ENCODE measurements around the gene PAK4. TPM values are rescaled to one million over a fixed set of nuclear protein-coding genes. Genes with fewer than 3 reads are reported as not detected.
"Not testable (repeated sequence)": the region's sequence is repeated elsewhere in the genome, so short reads cannot be mapped to it uniquely, and the experiment has no call there.

The PAK4 gene
- total RNA-seq, 1 experiment from 2014 or later, result 1.7 TPM

GRCh38 chr19:39218230-39219007, 92.8 kb downstream of the PAK4 start:
- H3K4me1 ChIP-seq (ENCODE audit: low read length), result no peaks in the 10 kb centered on the region
- H3K4me3 ChIP-seq (ENCODE audit: low read length), result no peak overlapping the region
- H4K20me1 ChIP-seq (ENCODE audit: insufficient read depth, low read depth, low read length), result no peaks in the 10 kb centered on the region
- H3K9me3 ChIP-seq (ENCODE audit: low read length), result no peaks in the 10 kb centered on the region
- no peak for DNase-seq
- no peak overlapping the region for H3K9ac ChIP-seq (ENCODE audit: low read length)
- H3K36me3 ChIP-seq (ENCODE audit: insufficient read depth, low read length), result no peaks in the 10 kb centered on the region
- no peak overlapping the region for H3K27ac ChIP-seq (ENCODE audit: low read length)
- no peak overlapping the region for H3K4me2 ChIP-seq (ENCODE audit: low read depth, low read length, poor library complexity, severe bottlenecking)
- H3K79me2 ChIP-seq (ENCODE audit: low read length), result no peaks in the 10 kb centered on the region
- no peaks in the 10 kb centered on the region for H3K9me2 ChIP-seq (replicated peaks; ENCODE audit: insufficient read depth, low read length)
- no peaks in the 10 kb centered on the region for H3K27me3 ChIP-seq (ENCODE audit: low read length)
- no peak overlapping the region for H2AFZ ChIP-seq (ENCODE audit: low read length)

- H3K4me3 ChIP-seq (ENCODE audit: low read length); H3K4me2 ChIP-seq (ENCODE audit: low read depth, low read length, poor library complexity, severe bottlenecking); H3K9ac ChIP-seq (ENCODE audit: low read length); H3K9me3 ChIP-seq (ENCODE audit: low read length); H3K9me2 ChIP-seq (replicated peaks; ENCODE audit: insufficient read depth, low read length); H3K4me1 ChIP-seq (ENCODE audit: low read length); H3K27me3 ChIP-seq (ENCODE audit: low read length); H4K20me1 ChIP-seq (ENCODE audit: insufficient read depth, low read depth, low read length); H2AFZ ChIP-seq (ENCODE audit: low read length); H3K36me3 ChIP-seq (ENCODE audit: insufficient read depth, low read length); DNase-seq; H3K79me2 ChIP-seq (ENCODE audit: low read length); H3K27ac ChIP-seq (ENCODE audit: low read length): not testable (repeated sequence)
Measured at GRCh38 chr19:39219108-39219507, 93.5 kb downstream of the PAK4 start.

GRCh38 chr19:39223703-39224279, 98.2 kb downstream of the PAK4 start:
- Histone ChIP-seq H3K9me3 (ENCODE audit: low read length) (no peaks in the 10 kb centered on the region), H3K4me3 (ENCODE audit: low read length) (no peak overlapping the region), H3K9me2 (replicated peaks; ENCODE audit: insufficient read depth, low read length) (no peaks in the 10 kb centered on the region), H3K9ac (ENCODE audit: low read length) (no peak overlapping the region), H3K27ac (ENCODE audit: low read length) (no peak overlapping the region), H3K4me1 (ENCODE audit: low read length) (no peaks in the 10 kb centered on the region), H2AFZ (ENCODE audit: low read length) (no peak overlapping the region), H4K20me1 (ENCODE audit: insufficient read depth, low read depth, low read length) (no peaks in the 10 kb centered on the region), H3K79me2 (ENCODE audit: low read length) (no peaks in the 10 kb centered on the region), H3K36me3 (ENCODE audit: insufficient read depth, low read length) (no peaks in the 10 kb centered on the region), H3K4me2 (ENCODE audit: low read depth, low read length, poor library complexity, severe bottlenecking) (no peak overlapping the region), H3K27me3 (ENCODE audit: low read length) (no peaks in the 10 kb centered on the region)
- peak; percentile 44 for DNase-seq

- Histone ChIP-seq H3K79me2 (ENCODE audit: low read length) (no peaks in the 10 kb centered on the region), H3K27me3 (ENCODE audit: low read length) (no peaks in the 10 kb centered on the region), H3K9me2 (replicated peaks; ENCODE audit: insufficient read depth, low read length) (no peaks in the 10 kb centered on the region), H3K9ac (ENCODE audit: low read length) (no peak overlapping the region), H3K4me3 (ENCODE audit: low read length) (no peak overlapping the region), H2AFZ (ENCODE audit: low read length) (no peak overlapping the region), H3K9me3 (ENCODE audit: low read length) (no peaks in the 10 kb centered on the region), H3K36me3 (ENCODE audit: insufficient read depth, low read length) (no peaks in the 10 kb centered on the region), H4K20me1 (ENCODE audit: insufficient read depth, low read depth, low read length) (no peaks in the 10 kb centered on the region), H3K4me1 (ENCODE audit: low read length) (no peaks in the 10 kb centered on the region), H3K4me2 (ENCODE audit: low read depth, low read length, poor library complexity, severe bottlenecking) (no peak overlapping the region), H3K27ac (ENCODE audit: low read length) (no peak overlapping the region)
- DNase-seq, result no peak
Measured at GRCh38 chr19:39224910-39225309, 99.3 kb downstream of the PAK4 start.

Other genes starting within 250 kb of the PAK4 start
- 69.3 and 77.5 TPM in 2 replicates for gene RINL, start 247.5 kb upstream of the PAK4 start, total RNA-seq (2014; rRNA removed; shearing (Covaris generic); ENCODE audit: low replicate concordance)
- 19.5 and 24.7 TPM in 2 replicates for gene SIRT2, start 226.2 kb upstream of the PAK4 start, total RNA-seq (2014; rRNA removed; shearing (Covaris generic); ENCODE audit: low replicate concordance)
- 13.5 and 18.7 TPM in 2 replicates for gene NFKBIB, start 225.8 kb upstream of the PAK4 start, total RNA-seq (2014; rRNA removed; shearing (Covaris generic); ENCODE audit: low replicate concordance)
- gene CCER2, start 213.6 kb upstream of the PAK4 start, total RNA-seq (2014; rRNA removed; shearing (Covaris generic); ENCODE audit: low replicate concordance), result 3.1 TPM in 1 of 2 replicates, not detected in the other
- gene SARS2, start 195.0 kb upstream of the PAK4 start, total RNA-seq (2014; rRNA removed; shearing (Covaris generic); ENCODE audit: low replicate concordance), result 16.8 and 38.2 TPM in 2 replicates
- 46.7 and 71.2 TPM in 2 replicates for gene MRPS12, start 194.8 kb upstream of the PAK4 start, total RNA-seq (2014; rRNA removed; shearing (Covaris generic); ENCODE audit: low replicate concordance)
- not detected in 2 replicates for gene FBXO17, start 150.0 kb upstream of the PAK4 start, total RNA-seq (2014; rRNA removed; shearing (Covaris generic); ENCODE audit: low replicate concordance)
- not detected in 2 replicates for gene FBXO27, start 93.2 kb upstream of the PAK4 start, total RNA-seq (2014; rRNA removed; shearing (Covaris generic); ENCODE audit: low replicate concordance)
- not detected in 2 replicates for gene ACP7, start 41.4 kb upstream of the PAK4 start, total RNA-seq (2014; rRNA removed; shearing (Covaris generic); ENCODE audit: low replicate concordance)
- gene NCCRP1, start 71.2 kb downstream of the PAK4 start, total RNA-seq (2014; rRNA removed; shearing (Covaris generic); ENCODE audit: low replicate concordance), result not detected in 2 replicates
- not detected in 2 replicates for gene SYCN, start 78.5 kb downstream of the PAK4 start, total RNA-seq (2014; rRNA removed; shearing (Covaris generic); ENCODE audit: low replicate concordance)
- gene IFNL3, start 119.2 kb downstream of the PAK4 start, total RNA-seq (2014; rRNA removed; shearing (Covaris generic); ENCODE audit: low replicate concordance), result not detected in 2 replicates
- not detected in 2 replicates for gene IFNL4, start 123.1 kb downstream of the PAK4 start, total RNA-seq (2014; rRNA removed; shearing (Covaris generic); ENCODE audit: low replicate concordance)
- not detected in 2 replicates for gene IFNL2, start 142.6 kb downstream of the PAK4 start, total RNA-seq (2014; rRNA removed; shearing (Covaris generic); ENCODE audit: low replicate concordance)
- gene IFNL1, start 170.6 kb downstream of the PAK4 start, total RNA-seq (2014; rRNA removed; shearing (Covaris generic); ENCODE audit: low replicate concordance), result not detected in 2 replicates
- gene LRFN1, start 195.1 kb downstream of the PAK4 start, total RNA-seq (2014; rRNA removed; shearing (Covaris generic); ENCODE audit: low replicate concordance), result not detected in 2 replicates
- not detected in 2 replicates for gene GMFG, start 210.3 kb downstream of the PAK4 start, total RNA-seq (2014; rRNA removed; shearing (Covaris generic); ENCODE audit: low replicate concordance)
- 50.9 and 78.1 TPM in 2 replicates for gene SAMD4B, start 216.6 kb downstream of the PAK4 start, total RNA-seq (2014; rRNA removed; shearing (Covaris generic); ENCODE audit: low replicate concordance)